HEK293 (cell line): ENCODE data around the gene SPINDOC.

ENCODE experiments used
- AEBP2 ChIP-seq: fragments of 450-650 bp; formaldehyde crosslinking; IDR thresholded peaks from 2 replicates; pipeline ENCODE4 v1.5.1; 2016; ENCODE audit warnings: missing biosample characterization, missing genetic modification characterization, borderline replicate concordance
- BCL11A ChIP-seq: fragments of 450-650 bp; formaldehyde crosslinking; IDR thresholded peaks from 2 replicates; pipeline ENCODE4 v1.5.1; 2016; ENCODE audit warnings: low read depth, missing biosample characterization, missing genetic modification characterization
- BCL11B ChIP-seq: fragments of 450-650 bp; formaldehyde crosslinking; IDR thresholded peaks from 2 replicates; pipeline ENCODE4 v1.5.1; 2016; ENCODE audit warnings: low read depth, missing biosample characterization, missing genetic modification characterization
- GFI1B ChIP-seq: fragments of 450-650 bp; formaldehyde crosslinking; IDR thresholded peaks from 2 replicates; pipeline ENCODE4 v1.5.1; 2016; ENCODE audit warnings: missing biosample characterization, missing genetic modification characterization
- GLIS1 ChIP-seq: fragments of 450-650 bp; formaldehyde crosslinking; IDR thresholded peaks from 2 replicates; pipeline ENCODE4 v1.5.1; 2016; ENCODE audit warnings: missing biosample characterization, missing genetic modification characterization
- HOXD13 ChIP-seq: sonication (generic); formaldehyde crosslinking; IDR thresholded peaks from 2 replicates; pipeline ENCODE4 v1.8.0; 2022; ENCODE audit warnings: missing genetic modification reagents, borderline replicate concordance
- KLF17 ChIP-seq: fragments of 450-650 bp; formaldehyde crosslinking; IDR thresholded peaks from 2 replicates; pipeline ENCODE4 v1.5.1; 2016; ENCODE audit warnings: missing biosample characterization, missing genetic modification characterization
- KLF7 ChIP-seq: fragments of 450-650 bp; formaldehyde crosslinking; IDR thresholded peaks from 2 replicates; pipeline ENCODE4 v1.5.1; 2016; ENCODE audit warnings: missing biosample characterization, missing genetic modification characterization, borderline replicate concordance
- SETDB1 ChIP-seq: IDR thresholded peaks from one replicate; pipeline ENCODE4 v1.6.1; 2017; ENCODE audit warnings: mild to moderate bottlenecking, low read length, moderate library complexity, mixed read lengths; ENCODE audit not compliant: insufficient read length
- ZBTB21 ChIP-seq: fragments of 450-650 bp; formaldehyde crosslinking; IDR thresholded peaks from 2 replicates; pipeline ENCODE4 v1.5.1; 2017; ENCODE audit warnings: missing biosample characterization, missing genetic modification characterization
- ZEB2 ChIP-seq: fragments of 450-650 bp; formaldehyde crosslinking; IDR thresholded peaks from 2 replicates; pipeline ENCODE4 v1.5.1; 2016; ENCODE audit warnings: missing biosample characterization, missing genetic modification characterization
- ZIC2 ChIP-seq: fragments of 450-650 bp; formaldehyde crosslinking; IDR thresholded peaks from 2 replicates; pipeline ENCODE4 v1.5.1; 2016; ENCODE audit warnings: missing biosample characterization, missing genetic modification characterization
- ZNF114 ChIP-seq: fragments of 450-650 bp; formaldehyde crosslinking; IDR thresholded peaks from 2 replicates; pipeline ENCODE4 v1.5.0; 2017; ENCODE audit warnings: missing biosample characterization, missing genetic modification characterization
- ZNF132 ChIP-seq: fragments of 450-650 bp; formaldehyde crosslinking; IDR thresholded peaks from 2 replicates; pipeline ENCODE4 v1.5.1; 2017; ENCODE audit warnings: missing biosample characterization, missing genetic modification characterization, borderline replicate concordance
- ZNF140 ChIP-seq: fragments of 450-650 bp; formaldehyde crosslinking; IDR thresholded peaks from 2 replicates; pipeline ENCODE4 v1.5.1; 2016; ENCODE audit warnings: missing biosample characterization, missing genetic modification characterization
- ZNF19 ChIP-seq: fragments of 450-650 bp; formaldehyde crosslinking; IDR thresholded peaks from 2 replicates; pipeline ENCODE4; 2016; ENCODE audit warnings: missing biosample characterization, missing genetic modification characterization, low read depth
- ZNF221 ChIP-seq: fragments of 450-650 bp; formaldehyde crosslinking; IDR thresholded peaks from 2 replicates; pipeline ENCODE4 v1.5.1; 2017; ENCODE audit warnings: missing biosample characterization, missing genetic modification characterization, borderline replicate concordance
- ZNF292 ChIP-seq: fragments of 450-650 bp; formaldehyde crosslinking; IDR thresholded peaks from 2 replicates; pipeline ENCODE4 v1.5.1; 2016; ENCODE audit warnings: low read depth, missing biosample characterization, missing genetic modification characterization, borderline replicate concordance
- ZNF394 ChIP-seq: fragments of 450-650 bp; formaldehyde crosslinking; IDR thresholded peaks from 2 replicates; pipeline ENCODE4 v1.5.1; 2016; ENCODE audit warnings: missing biosample characterization, missing genetic modification characterization, mild to moderate bottlenecking, moderate library complexity, borderline replicate concordance
- ZNF423 ChIP-seq: fragments of 450-650 bp; formaldehyde crosslinking; IDR thresholded peaks from 2 replicates; pipeline ENCODE4 v1.5.1; 2016; ENCODE audit warnings: missing biosample characterization, missing genetic modification characterization
- ZNF426 ChIP-seq: fragments of 450-650 bp; formaldehyde crosslinking; IDR thresholded peaks from 2 replicates; pipeline ENCODE4 v1.5.1; 2017; ENCODE audit warnings: missing biosample characterization, missing genetic modification characterization, mild to moderate bottlenecking, inconsistent platforms, moderate library complexity
- ZNF600 ChIP-seq: fragments of 450-650 bp; formaldehyde crosslinking; IDR thresholded peaks from 2 replicates; pipeline ENCODE4 v1.5.1; 2016; ENCODE audit warnings: missing biosample characterization, missing genetic modification characterization
- ZNF660 ChIP-seq: fragments of 450-650 bp; IDR thresholded peaks from 2 replicates; pipeline ENCODE4 v1.5.1; 2018; ENCODE audit warnings: missing biosample characterization, mild to moderate bottlenecking, missing genetic modification characterization
- ZNF76 ChIP-seq: fragments of 450-650 bp; formaldehyde crosslinking; IDR thresholded peaks from 2 replicates; pipeline ENCODE4; 2016; ENCODE audit warnings: low read depth, missing biosample characterization, missing genetic modification characterization, borderline replicate concordance
- TF ChIP-seq, protein P1 (sequence below): fragments of 450-650 bp; formaldehyde crosslinking; IDR thresholded peaks from 2 replicates; pipeline ENCODE4 v1.5.1; 2016; ENCODE audit warnings: missing biosample characterization, missing genetic modification characterization, low read depth
- TF ChIP-seq, protein P2 (sequence below): fragments of 450-650 bp; formaldehyde crosslinking; IDR thresholded peaks from 2 replicates; pipeline ENCODE4 v1.5.1; 2016; ENCODE audit warnings: missing biosample characterization, missing genetic modification characterization
- TF ChIP-seq, protein P3 (sequence below): fragments of 450-650 bp; formaldehyde crosslinking; IDR thresholded peaks from 2 replicates; pipeline ENCODE4 v1.5.1; 2016; ENCODE audit warnings: missing biosample characterization, missing genetic modification characterization
- TF ChIP-seq, protein P4 (sequence below): fragments of 450-650 bp; formaldehyde crosslinking; IDR thresholded peaks from 2 replicates; pipeline ENCODE4 v1.5.1; 2016; ENCODE audit warnings: missing biosample characterization, missing genetic modification characterization

Gene SPINDOC

DNA sequence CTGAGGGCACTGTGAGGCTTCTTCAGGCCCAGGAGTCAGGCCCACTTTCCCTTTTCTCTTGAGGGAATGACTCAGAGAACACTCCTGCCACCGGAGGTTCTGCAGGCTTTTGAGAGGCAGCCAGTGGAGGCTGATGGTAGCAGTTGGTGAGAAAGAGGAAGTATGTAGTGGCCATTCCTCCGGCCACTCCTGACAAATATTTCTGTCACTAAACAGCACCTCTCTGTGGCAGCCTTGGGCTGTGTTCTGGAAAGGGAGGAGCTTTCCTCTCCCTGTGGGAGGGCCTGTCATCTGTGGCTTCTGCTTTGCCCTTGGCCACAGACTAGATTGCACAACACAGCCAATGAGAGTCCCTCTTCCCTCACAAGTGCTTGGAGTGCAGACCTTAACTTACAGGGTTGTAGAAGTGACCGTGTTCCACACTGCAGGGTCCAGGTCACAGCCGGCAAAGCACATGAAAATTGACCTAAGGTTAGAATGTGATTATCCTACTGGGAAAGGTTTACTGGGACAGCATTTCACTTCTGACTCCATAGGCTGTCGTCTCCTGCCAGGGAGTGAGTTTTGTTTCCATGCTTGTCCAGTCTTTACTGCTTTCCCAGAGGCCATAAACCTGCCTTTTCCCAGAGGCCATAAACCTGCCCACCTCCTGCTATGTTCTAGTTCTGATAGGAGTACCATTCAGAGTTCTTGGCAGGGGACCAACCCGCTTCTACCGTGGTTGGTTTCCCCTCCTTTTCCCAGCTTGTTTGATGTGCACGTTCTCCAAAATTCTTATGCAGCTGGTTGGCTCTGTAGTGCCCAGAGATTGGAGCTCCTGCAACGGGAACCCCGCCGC lies 58.9 kb downstream of the SPINDOC start (continued):
- TF ChIP-seq, protein P1, sequence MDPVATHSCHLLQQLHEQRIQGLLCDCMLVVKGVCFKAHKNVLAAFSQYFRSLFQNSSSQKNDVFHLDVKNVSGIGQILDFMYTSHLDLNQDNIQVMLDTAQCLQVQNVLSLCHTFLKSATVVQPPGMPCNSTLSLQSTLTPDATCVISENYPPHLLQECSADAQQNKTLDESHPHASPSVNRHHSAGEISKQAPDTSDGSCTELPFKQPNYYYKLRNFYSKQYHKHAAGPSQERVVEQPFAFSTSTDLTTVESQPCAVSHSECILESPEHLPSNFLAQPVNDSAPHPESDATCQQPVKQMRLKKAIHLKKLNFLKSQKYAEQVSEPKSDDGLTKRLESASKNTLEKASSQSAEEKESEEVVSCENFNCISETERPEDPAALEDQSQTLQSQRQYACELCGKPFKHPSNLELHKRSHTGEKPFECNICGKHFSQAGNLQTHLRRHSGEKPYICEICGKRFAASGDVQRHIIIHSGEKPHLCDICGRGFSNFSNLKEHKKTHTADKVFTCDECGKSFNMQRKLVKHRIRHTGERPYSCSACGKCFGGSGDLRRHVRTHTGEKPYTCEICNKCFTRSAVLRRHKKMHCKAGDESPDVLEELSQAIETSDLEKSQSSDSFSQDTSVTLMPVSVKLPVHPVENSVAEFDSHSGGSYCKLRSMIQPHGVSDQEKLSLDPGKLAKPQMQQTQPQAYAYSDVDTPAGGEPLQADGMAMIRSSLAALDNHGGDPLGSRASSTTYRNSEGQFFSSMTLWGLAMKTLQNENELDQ (tag by site-specific recombination), result no peak
- TF ChIP-seq ZNF426, result no peak
- TF ChIP-seq ZNF114 (tag by site-specific recombination), result no peak
- no peak for TF ChIP-seq AEBP2 (tag by site-specific recombination)
- no peak for TF ChIP-seq ZBTB21 (tag by site-specific recombination)
- no peak; the same call in 1 of the 2 replicates for TF ChIP-seq BCL11A (tag by site-specific recombination)
- no peak for TF ChIP-seq BCL11B
- no peak for TF ChIP-seq ZNF221 (tag by site-specific recombination)
- TF ChIP-seq GFI1B (tag by site-specific recombination), result no peak
- no peak for TF ChIP-seq KLF17 (tag by site-specific recombination)
- TF ChIP-seq ZNF132 (tag by site-specific recombination), result no peak
- peak; percentile 78 for TF ChIP-seq ZIC2 (tag by site-specific recombination)
- TF ChIP-seq ZNF140 (tag by site-specific recombination), result no peak
- TF ChIP-seq ZEB2 (tag by site-specific recombination), result peak; percentile 37; the same call in 1 of the 2 replicates
- TF ChIP-seq, protein P2, sequence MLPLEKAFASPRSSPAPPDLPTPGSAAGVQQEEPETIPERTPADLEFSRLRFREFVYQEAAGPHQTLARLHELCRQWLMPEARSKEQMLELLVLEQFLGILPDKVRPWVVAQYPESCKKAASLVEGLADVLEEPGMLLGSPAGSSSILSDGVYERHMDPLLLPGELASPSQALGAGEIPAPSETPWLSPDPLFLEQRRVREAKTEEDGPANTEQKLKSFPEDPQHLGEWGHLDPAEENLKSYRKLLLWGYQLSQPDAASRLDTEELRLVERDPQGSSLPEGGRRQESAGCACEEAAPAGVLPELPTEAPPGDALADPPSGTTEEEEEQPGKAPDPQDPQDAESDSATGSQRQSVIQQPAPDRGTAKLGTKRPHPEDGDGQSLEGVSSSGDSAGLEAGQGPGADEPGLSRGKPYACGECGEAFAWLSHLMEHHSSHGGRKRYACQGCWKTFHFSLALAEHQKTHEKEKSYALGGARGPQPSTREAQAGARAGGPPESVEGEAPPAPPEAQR (tag by site-specific recombination), result no peak
- TF ChIP-seq ZNF19 (tag by site-specific recombination), result no peak
- TF ChIP-seq ZNF292, result no peak
- no peak for TF ChIP-seq HOXD13 (CRISPR knock-in tag)
- no peak for TF ChIP-seq ZNF76 (tag by site-specific recombination)
- TF ChIP-seq ZNF660, result peak; percentile 32; the same call in 1 of the 2 replicates
- TF ChIP-seq ZNF423, result 0 out of 2 replicates have a peak, but pooled peaks have one; percentile 24
- TF ChIP-seq GLIS1 (tag by site-specific recombination), result peak; percentile 47
- peak; percentile 19; the same call in 1 of the 2 replicates for TF ChIP-seq ZNF394 (tag by site-specific recombination)
- TF ChIP-seq SETDB1, result no peak
- TF ChIP-seq, protein P3, sequence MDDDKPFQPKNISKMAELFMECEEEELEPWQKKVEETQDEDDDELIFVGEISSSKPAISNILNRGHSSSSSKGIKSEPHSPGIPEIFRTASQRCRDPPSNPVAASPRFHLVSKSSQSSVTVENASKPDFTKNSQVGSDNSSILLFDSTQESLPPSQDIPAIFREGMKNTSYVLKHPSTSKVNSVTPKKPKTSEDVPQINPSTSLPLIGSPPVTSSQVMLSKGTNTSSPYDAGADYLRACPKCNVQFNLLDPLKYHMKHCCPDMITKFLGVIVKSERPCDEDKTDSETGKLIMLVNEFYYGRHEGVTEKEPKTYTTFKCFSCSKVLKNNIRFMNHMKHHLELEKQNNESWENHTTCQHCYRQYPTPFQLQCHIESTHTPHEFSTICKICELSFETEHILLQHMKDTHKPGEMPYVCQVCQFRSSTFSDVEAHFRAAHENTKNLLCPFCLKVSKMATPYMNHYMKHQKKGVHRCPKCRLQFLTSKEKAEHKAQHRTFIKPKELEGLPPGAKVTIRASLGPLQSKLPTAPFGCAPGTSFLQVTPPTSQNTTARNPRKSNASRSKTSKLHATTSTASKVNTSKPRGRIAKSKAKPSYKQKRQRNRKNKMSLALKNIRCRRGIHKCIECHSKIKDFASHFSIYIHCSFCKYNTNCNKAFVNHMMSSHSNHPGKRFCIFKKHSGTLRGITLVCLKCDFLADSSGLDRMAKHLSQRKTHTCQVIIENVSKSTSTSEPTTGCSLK (tag by site-specific recombination), result no peak
- no peak for TF ChIP-seq KLF7 (tag by site-specific recombination)
- TF ChIP-seq, protein P4, sequence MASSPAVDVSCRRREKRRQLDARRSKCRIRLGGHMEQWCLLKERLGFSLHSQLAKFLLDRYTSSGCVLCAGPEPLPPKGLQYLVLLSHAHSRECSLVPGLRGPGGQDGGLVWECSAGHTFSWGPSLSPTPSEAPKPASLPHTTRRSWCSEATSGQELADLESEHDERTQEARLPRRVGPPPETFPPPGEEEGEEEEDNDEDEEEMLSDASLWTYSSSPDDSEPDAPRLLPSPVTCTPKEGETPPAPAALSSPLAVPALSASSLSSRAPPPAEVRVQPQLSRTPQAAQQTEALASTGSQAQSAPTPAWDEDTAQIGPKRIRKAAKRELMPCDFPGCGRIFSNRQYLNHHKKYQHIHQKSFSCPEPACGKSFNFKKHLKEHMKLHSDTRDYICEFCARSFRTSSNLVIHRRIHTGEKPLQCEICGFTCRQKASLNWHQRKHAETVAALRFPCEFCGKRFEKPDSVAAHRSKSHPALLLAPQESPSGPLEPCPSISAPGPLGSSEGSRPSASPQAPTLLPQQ (tag by site-specific recombination), result no peak
- TF ChIP-seq ZNF600 (tag by site-specific recombination), result peak; percentile 92
